ENCODE data around the gene CTNNA1.

DNA sequence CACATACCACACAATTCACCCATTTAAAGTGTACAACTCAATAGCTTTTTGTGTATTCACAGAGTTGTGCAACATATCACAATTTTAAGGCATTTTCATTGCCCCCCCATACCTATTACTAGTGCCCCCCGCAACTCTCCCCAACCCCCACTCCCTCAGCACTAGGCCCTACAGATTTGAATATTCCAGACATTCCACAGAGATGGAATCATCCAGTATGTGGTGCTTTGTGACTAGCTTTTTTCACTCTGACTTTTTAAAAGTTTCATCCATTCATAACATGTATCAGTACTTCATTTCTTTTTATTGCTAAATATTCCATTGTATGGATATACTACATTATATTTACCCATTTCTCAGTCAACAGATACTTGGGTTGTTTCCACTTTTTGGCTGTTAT, 224.9 kb downstream of the CTNNA1 start:
- TF ChIP-seq, protein P1, sequence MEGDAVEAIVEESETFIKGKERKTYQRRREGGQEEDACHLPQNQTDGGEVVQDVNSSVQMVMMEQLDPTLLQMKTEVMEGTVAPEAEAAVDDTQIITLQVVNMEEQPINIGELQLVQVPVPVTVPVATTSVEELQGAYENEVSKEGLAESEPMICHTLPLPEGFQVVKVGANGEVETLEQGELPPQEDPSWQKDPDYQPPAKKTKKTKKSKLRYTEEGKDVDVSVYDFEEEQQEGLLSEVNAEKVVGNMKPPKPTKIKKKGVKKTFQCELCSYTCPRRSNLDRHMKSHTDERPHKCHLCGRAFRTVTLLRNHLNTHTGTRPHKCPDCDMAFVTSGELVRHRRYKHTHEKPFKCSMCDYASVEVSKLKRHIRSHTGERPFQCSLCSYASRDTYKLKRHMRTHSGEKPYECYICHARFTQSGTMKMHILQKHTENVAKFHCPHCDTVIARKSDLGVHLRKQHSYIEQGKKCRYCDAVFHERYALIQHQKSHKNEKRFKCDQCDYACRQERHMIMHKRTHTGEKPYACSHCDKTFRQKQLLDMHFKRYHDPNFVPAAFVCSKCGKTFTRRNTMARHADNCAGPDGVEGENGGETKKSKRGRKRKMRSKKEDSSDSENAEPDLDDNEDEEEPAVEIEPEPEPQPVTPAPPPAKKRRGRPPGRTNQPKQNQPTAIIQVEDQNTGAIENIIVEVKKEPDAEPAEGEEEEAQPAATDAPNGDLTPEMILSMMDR (conservative IDR thresholded peaks at IDR 0.05; ENCODE audit: low read depth, low read length) = no peak
- TF ChIP-seq EZH2 (IDR thresholded peaks at IDR 0.05; ENCODE audit: low read length, unreplicated experiment) = no peak

Data from PC-3 (cell line).